ENCODE data around the gene CAND1.

CAND1 gene

DNA sequence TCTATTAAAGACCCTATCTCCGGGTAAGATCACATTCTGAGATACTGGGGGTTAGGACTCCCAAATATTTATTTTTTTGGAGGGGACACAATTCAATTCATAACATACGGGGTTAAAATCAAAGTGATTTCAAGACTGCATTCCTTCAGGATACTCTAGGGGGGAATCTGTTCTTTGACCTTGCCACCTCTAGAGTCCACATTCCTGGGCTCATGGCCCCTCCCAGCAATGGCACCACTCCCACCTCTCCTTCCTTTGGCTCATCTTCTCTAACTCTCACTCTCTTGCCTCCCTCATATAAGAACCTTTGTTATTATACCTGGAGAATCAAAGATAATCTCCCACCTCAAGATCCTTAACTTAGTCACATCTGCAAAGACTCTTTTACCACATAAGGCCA is 79.5 kb downstream of the CAND1 start:
- no peak for DNase-seq

- DNase-seq: no peak
Observed at GRCh38 chr12:67352682-67353081, 83.5 kb downstream of the CAND1 start.

DNA sequence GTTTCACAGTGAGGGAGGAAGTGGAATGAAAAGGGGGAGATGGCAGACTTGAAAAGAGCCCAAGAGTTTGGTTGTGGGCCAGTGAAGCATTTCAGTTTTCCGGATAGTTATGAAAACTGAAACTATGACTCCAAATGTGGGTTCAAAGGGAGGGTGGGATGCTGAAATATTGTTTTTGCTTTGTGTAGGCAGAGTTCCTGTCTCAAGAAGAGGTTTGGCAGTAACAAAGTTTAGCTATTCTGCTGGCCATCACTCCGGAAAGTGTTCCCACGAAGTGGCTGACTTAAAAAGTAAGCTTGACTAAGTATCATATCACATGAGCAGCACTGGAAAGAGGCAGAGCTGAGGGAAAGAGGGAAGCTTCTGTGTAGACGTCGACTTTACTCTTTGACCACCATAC is 85.2 kb downstream of the CAND1 start:
- peak; percentile 36 for DNase-seq

DNA sequence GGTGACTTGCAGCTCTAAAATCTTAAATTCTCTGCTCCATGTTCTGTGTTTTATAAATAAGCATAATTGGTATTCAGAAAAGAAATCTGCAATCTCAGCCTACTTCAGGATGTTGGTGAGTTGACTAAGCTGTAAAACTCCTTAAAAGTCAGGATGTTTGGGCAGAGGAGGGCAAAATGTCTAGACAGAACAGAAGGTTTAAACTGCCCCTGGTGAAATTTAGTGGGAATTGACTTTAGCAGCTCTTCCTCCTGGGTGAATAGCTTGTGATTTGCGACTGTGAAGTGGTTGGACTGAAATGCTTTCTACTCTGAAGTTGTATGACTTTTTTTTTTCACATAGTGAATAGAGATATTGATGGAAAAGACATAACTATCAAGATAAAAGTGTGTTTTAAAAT is 85.8 kb downstream of the CAND1 start:
- no peak for DNase-seq

GRCh38 chr12:67355428-67356379 is 86.5 kb downstream of the CAND1 start:
- DNase-seq: peak; percentile 5

DNA sequence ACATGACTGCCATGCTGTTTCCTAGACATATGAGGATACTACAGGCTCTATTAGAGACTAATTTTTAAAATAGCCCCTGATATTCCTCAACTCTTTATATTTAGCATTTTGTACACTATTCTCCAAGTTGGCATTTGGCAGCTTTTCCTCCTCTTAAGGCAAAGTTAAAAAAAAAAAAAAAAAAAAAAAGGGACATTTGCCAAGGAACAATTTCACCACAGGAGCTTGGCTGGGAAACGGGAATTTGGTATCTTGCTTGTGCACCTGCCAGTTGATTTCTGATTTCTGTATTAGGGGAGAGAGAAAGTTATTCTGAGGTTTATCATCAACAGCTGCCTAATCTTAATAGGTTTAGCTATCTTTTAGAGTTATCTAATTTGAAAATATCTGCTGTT is 87.2 kb downstream of the CAND1 start:
- DNase-seq: no peak

DNA sequence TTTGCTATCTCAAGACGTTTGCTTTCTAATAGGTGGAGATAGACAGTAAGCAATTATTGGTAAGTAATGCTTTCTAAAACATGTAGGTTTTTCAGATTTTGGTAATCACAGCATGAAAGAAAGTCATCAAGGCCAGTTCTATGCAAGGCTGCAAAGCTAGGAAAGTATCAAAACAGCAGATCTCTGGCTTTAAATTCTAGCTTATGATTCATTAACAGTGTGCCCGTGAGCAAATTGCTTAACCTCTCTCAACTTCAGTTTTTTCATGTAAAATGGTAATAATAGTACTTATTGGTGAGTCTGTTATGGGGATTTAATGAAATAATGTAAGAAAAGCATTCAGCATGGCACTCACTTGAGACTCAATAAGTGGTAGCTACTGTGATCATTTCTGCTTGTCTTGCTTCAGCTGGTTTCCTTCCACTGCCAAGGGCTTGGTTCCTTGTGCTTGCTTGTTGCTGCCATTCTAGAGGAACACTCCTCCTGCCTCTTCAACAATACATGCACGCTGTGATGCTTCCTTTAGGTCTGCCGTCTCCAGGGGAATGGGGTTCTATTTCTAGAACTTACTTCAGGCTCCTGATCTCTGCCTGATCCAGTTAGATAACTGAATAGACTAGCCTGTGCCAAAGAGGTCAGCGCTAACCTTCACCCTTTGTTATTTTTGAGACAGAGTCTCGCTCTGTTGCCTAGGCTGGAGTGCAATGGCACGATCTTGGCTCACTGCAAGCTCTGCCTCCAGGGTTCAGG is 88.4 kb downstream of the CAND1 start:
- DNase-seq: no peak

DNA sequence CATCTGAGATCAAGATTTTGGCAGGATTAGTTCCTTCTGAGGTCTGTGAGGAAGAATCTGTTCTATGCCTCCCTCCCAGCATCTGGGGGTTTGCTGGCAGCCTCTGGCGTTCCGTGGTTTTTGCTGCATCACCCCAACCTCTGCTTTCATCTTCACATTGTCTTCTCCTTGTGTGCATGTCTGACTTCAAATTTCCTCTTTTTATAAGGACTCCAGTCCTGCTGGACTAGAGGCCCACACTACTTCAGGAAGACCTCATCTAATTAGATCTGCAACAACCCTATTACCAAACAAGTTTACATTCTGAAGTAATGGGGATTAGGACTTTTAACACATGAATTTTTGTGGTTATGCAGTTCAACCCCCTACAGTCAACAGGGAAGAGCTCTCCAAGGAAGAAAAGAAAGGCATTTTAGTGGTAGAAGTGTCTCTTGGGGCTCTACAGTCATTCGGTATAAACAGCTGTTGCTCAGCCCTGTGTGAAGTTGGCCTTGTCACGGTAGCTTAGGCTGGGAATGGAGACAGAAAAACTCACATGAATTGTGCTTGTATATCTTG is 89.7 kb downstream of the CAND1 start:
- DNase-seq: peak; percentile 84

DNA sequence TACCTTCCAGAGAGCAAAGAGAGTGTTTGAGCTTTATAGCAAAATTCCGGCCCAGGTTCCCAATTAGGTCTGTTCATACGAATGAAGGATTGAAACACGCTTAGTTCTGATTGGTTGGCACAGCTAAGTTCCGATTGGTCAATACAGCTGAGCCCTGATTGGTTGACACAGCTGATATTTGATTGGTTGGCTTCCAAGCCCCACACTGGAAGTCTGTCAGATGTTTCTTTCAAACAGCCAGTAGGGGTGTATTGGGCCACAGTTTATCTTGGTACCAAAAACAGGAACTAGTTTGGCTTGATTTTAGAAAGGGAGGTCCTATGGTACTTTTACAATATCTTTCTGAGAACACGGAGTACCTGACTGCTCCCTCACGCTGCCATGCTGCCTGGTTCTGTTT is 93.4 kb downstream of the CAND1 start:
- DNase-seq: peak; percentile 48

DNA sequence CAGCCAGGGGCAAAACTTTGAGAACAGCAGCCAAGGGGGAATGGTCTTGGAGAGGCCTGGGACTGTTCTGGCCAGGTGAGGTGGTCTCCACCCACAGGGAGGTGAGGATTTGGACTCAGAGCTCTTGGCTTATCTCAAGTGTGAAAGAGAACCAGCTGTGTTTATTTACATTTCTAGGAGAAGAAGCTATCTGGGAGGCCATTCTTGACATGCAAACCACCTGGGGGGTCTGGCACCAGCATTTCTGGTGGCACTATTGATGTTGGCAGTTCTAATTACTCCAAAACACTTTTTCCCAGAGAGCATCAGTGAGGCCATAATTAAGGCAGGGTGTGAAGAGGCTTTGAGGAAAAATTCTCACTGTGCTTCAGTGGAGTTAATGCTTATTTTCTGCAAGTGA is 95.1 kb downstream of the CAND1 start:
- DNase-seq: no peak

- no peak for DNase-seq
Observed at GRCh38 chr12:67365131-67365530, 96.0 kb downstream of the CAND1 start.

- no peak for DNase-seq
Observed at GRCh38 chr12:67367843-67368242, 98.7 kb downstream of the CAND1 start.

Measured in MV-4-11 (cell line).